ENCODE measurements around the gene TMEM132C.

DNA sequence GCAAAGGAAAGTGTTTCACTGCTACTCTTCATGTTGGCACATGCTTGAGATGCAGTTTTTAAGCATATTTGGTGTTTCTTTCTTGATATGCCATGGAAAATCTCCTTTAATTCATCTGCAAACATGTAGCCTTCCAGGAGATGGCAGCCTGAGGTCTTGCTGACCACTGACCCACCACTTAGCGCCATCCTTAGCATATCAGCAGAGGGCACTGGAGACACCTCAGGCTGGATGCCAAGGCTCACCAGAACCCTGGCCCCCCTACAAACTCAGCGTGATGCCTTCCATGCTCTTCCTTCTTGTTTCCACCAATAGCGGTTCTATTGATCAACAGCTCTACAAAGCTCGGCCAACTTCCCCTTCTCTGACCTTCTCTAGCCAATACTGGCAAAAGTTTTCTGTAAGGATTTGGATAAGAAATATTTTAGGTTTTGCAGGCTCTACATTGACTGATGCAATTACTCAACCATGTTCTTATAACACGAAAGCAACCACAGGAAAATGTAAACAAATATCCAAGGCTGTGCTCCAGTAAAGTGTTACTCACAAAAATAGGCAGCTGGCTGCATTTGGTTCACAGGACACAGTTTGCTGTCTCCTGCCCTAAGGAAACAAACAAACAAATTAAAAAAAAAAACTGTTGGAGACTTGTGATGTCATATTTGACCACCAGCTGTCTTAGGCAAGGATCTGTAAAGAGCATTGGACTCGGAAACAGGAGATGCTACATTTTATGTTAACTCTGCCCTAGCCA lies 347.0 kb downstream of the TMEM132C start:
- no peak for TF ChIP-seq JUND (IDR thresholded peaks at IDR 0.05)
- TF ChIP-seq, protein P1, sequence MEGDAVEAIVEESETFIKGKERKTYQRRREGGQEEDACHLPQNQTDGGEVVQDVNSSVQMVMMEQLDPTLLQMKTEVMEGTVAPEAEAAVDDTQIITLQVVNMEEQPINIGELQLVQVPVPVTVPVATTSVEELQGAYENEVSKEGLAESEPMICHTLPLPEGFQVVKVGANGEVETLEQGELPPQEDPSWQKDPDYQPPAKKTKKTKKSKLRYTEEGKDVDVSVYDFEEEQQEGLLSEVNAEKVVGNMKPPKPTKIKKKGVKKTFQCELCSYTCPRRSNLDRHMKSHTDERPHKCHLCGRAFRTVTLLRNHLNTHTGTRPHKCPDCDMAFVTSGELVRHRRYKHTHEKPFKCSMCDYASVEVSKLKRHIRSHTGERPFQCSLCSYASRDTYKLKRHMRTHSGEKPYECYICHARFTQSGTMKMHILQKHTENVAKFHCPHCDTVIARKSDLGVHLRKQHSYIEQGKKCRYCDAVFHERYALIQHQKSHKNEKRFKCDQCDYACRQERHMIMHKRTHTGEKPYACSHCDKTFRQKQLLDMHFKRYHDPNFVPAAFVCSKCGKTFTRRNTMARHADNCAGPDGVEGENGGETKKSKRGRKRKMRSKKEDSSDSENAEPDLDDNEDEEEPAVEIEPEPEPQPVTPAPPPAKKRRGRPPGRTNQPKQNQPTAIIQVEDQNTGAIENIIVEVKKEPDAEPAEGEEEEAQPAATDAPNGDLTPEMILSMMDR (IDR thresholded peaks at IDR 0.05; ENCODE audit: low read depth, low read length, missing input control), result no peak
- no peak for TF ChIP-seq GABPA (IDR thresholded peaks at IDR 0.05 in 1 of 2, conservative IDR thresholded peaks at IDR 0.05 in 1 of 2)
- TF ChIP-seq RAD21 (IDR thresholded peaks at IDR 0.05), result no peak
- TF ChIP-seq, protein P2, sequence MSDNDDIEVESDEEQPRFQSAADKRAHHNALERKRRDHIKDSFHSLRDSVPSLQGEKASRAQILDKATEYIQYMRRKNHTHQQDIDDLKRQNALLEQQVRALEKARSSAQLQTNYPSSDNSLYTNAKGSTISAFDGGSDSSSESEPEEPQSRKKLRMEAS (IDR thresholded peaks at IDR 0.05), result no peak
- TF ChIP-seq ATF3 (IDR thresholded peaks at IDR 0.05), result no peak
- no peak for TF ChIP-seq FOXA1 (IDR thresholded peaks at IDR 0.05)
- TF ChIP-seq, protein P3, sequence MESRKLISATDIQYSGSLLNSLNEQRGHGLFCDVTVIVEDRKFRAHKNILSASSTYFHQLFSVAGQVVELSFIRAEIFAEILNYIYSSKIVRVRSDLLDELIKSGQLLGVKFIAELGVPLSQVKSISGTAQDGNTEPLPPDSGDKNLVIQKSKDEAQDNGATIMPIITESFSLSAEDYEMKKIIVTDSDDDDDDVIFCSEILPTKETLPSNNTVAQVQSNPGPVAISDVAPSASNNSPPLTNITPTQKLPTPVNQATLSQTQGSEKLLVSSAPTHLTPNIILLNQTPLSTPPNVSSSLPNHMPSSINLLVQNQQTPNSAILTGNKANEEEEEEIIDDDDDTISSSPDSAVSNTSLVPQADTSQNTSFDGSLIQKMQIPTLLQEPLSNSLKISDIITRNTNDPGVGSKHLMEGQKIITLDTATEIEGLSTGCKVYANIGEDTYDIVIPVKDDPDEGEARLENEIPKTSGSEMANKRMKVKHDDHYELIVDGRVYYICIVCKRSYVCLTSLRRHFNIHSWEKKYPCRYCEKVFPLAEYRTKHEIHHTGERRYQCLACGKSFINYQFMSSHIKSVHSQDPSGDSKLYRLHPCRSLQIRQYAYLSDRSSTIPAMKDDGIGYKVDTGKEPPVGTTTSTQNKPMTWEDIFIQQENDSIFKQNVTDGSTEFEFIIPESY (IDR thresholded peaks at IDR 0.05), result no peak
- TF ChIP-seq TAF1 (conservative IDR thresholded peaks at IDR 0.05), result no peak
- no peak for TF ChIP-seq REST (IDR thresholded peaks at IDR 0.05)
- TF ChIP-seq YY1 (IDR thresholded peaks at IDR 0.05), result no peak
- TF ChIP-seq EGR1 (IDR thresholded peaks at IDR 0.05; ENCODE audit: low read depth in 2 of 2), result no peak

Measured in liver (tissue), 3 donors.